Chondrocyte (in vitro differentiated cells): ENCODE measurements around the gene UBE4A. TPM values are rescaled to one million over a fixed set of nuclear protein-coding genes. Genes with fewer than 3 reads are reported as not detected.

ENCODE experiments used
- DNase-seq: peaks from one replicate; pipeline ENCODE4 v3.0.0; 2021; ENCODE audit warnings: mixed read lengths, low spot score
- H3K27ac Mint-ChIP-seq: one replicate; pipeline ENCODE4 v1.8.0; 2021; ENCODE audit warnings: mild to moderate bottlenecking, moderate library complexity, mixed read lengths; ENCODE audit not compliant: unreplicated experiment
- H3K27me3 Mint-ChIP-seq: 2 replicates; pipeline ENCODE4 v1.8.0; 2021; ENCODE audit warnings: low read depth, mixed read lengths
- H3K36me3 Mint-ChIP-seq: 2 replicates; pipeline ENCODE4 v1.8.0; 2021; ENCODE audit warnings: low read depth, mixed read lengths
- H3K4me1 Mint-ChIP-seq: 2 replicates; pipeline ENCODE4 v1.8.0; 2021; ENCODE audit warnings: low read depth, mild to moderate bottlenecking, mixed read lengths
- H3K4me3 Mint-ChIP-seq: one replicate; pipeline ENCODE4 v1.8.0; 2021; ENCODE audit warnings: mild to moderate bottlenecking, moderate library complexity, mixed read lengths; ENCODE audit not compliant: unreplicated experiment
- H3K9me3 Mint-ChIP-seq: 2 replicates; pipeline ENCODE4 v1.8.0; 2021; ENCODE audit warnings: low read depth, mixed read lengths
- CTCF ChIP-seq: fragments of 200-600 bp; sonication (generic); IDR thresholded peaks from 2 replicates; pipeline ENCODE4 v1.5.0; 2021; ENCODE audit warnings: antibody characterized with exemption, mild to moderate bottlenecking, moderate library complexity
- total RNA-seq: library from RNA; stranded (reverse); gene quantifications from 3 replicates; pipeline ENCODE4 v1.2.1, GENCODE V29; 2021

UBE4A gene
- total RNA-seq, 1 donor from 2014 or later: 39.7 TPM

DNA sequence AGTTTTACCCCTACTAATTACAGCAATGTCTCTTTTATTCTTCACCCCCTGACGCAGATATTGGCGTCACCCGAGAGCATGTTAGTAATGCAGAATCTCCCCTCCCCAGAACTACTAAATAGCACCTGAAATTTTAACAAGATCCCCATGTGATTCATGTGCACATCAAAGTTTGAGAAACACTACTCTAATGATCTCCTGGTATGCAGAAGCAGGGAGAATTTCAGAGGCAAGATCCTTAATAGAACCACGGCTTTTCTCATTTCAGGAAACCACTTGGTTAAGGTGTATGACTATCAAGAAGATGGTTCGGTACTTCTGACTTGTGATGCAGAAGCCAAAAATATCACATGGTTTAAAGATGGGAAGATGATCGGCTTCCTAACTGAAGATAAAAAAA lies 9.9 kb upstream of the UBE4A start:
- peaks cover 58% of the 10 kb centered on the region for H3K27me3 Mint-ChIP-seq
- H3K4me1 Mint-ChIP-seq: no peaks in the 10 kb centered on the region
- H3K4me3 Mint-ChIP-seq: no peak overlapping the region
- no peaks in the 10 kb centered on the region for H3K9me3 Mint-ChIP-seq
- no peak for DNase-seq
- no peak overlapping the region for H3K27ac Mint-ChIP-seq
- TF ChIP-seq CTCF: no peak
- H3K36me3 Mint-ChIP-seq: peaks cover 3% of the 10 kb centered on the region

GRCh38 chr11:118353084-118353710 lies 6.2 kb upstream of the UBE4A start:
- no peak for DNase-seq

GRCh38 chr11:118358071-118358470 lies 1.3 kb upstream of the UBE4A start:
- peaks cover 3% of the 10 kb centered on the region for H3K27me3 Mint-ChIP-seq
- H3K4me3 Mint-ChIP-seq: no peak overlapping the region
- peaks cover 31% of the 10 kb centered on the region for H3K4me1 Mint-ChIP-seq
- H3K36me3 Mint-ChIP-seq: peaks cover 4% of the 10 kb centered on the region
- no peak overlapping the region for H3K27ac Mint-ChIP-seq
- peaks cover 4% of the 10 kb centered on the region for H3K9me3 Mint-ChIP-seq
- DNase-seq: no peak
- no peak for TF ChIP-seq CTCF

More at GRCh38 chr11:118353084-118353710, 6.2 kb upstream of the UBE4A start:
- Mint-ChIP-seq H3K9me3 (no peaks in the 10 kb centered on the region), H3K27me3 (peaks cover 33% of the 10 kb centered on the region), H3K4me1 (no peaks in the 10 kb centered on the region), H3K36me3 (no peaks in the 10 kb centered on the region), H3K27ac (no peak overlapping the region), H3K4me3 (no peak overlapping the region)
- TF ChIP-seq CTCF: peak; percentile 88

GRCh38 chr11:118364956-118365615 lies 5.7 kb downstream of the UBE4A start:
- no peak for DNase-seq
- Mint-ChIP-seq H3K36me3 (peaks cover 11% of the 10 kb centered on the region), H3K4me1 (peaks cover 17% of the 10 kb centered on the region), H3K9me3 (no peaks in the 10 kb centered on the region), H3K4me3 (no peak overlapping the region), H3K27me3 (no peaks in the 10 kb centered on the region), H3K27ac (no peak overlapping the region)
- TF ChIP-seq CTCF: no peak

DNA sequence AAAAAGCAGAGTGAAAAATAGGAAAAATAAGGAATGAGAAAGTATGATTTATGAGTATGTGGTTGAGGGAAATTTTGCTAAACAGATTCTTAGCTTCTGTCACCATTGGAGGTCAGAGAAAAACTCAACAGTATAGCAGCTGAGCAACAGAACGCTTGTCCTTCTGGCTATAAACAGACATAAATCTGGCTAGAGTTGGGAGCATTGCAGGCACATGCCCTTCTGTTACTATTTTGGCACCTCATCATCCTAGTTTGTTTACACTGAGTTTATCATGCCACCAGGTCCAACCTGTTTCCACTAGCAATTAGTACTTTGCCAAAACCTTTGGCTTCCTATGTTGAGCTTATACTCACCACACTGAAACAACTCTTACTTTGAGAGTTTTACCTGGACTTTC lies 6.9 kb downstream of the UBE4A start:
- H3K36me3 Mint-ChIP-seq: peaks cover 18% of the 10 kb centered on the region
- H3K4me1 Mint-ChIP-seq: peaks cover 9% of the 10 kb centered on the region
- H3K4me3 Mint-ChIP-seq: no peak overlapping the region
- H3K27ac Mint-ChIP-seq: no peak overlapping the region
- H3K9me3 Mint-ChIP-seq: no peaks in the 10 kb centered on the region
- DNase-seq: no peak
- no peak for TF ChIP-seq CTCF
- H3K27me3 Mint-ChIP-seq: no peaks in the 10 kb centered on the region
